K562 (cell line): Measurements from ENCODE around the gene DNASE1L2. TPM values are rescaled to one million over a fixed set of nuclear protein-coding genes. Genes with fewer than 3 reads are reported as not detected.

Source experiments
- ATAC-seq: fragments of 200-7000 bp; cut with Tn5 transposase; 3 replicates; pipeline ENCODE4 v1.9.1; 2020; ENCODE audit warnings: moderate library complexity
- BruUV-seq: library from RNA; stranded (reverse); fragments of 400-500 nt; replicated peaks from 2 replicates; lab custom pipeline; 2021; lab: Mats Ljungman, UMichigan
- CTCF ChIA-PET: fragments of 300-600 bp; formaldehyde crosslinking; extraction: SDS; loops from one replicate; lab custom pipeline; 2021; ENCODE audit warnings: low intra/inter-chr PET ratio; lab: Yijun Ruan, JAX
- POLR2A ChIA-PET: fragments of 300-600, 350-650 bp; sonication (Branson Sonifier 250); formaldehyde crosslinking; extraction: SDS; loops from one replicate; lab custom pipeline; 2021; ENCODE audit warnings: antibody characterized with exemption, inconsistent platforms; lab: Yijun Ruan, JAX
- DNase-seq, 4 experiments: peaks; one replicate each; pipeline versions ENCODE4 v3.0.0 to v3.0.0-alpha.2; 2011 to 2018; ENCODE audit warnings: low spot score in 3 of 4, mixed read lengths in 3 of 4; ENCODE audit errors: extremely low read depth in 1 of 4
- FAIRE-seq: peaks from 2 replicates; lab custom pipeline; 2011; peaks lifted over from hg19 to GRCh38; lab: Jason Lieb, UNC
- H2AFZ ChIP-seq: 2 replicates; pipeline ENCODE4 v1.6.0; 2011; ENCODE audit warnings: low read depth, low read length, control low read depth, inconsistent platforms
- H3K27ac ChIP-seq: fragments of 200-600 bp; 3 replicates; pipeline ENCODE4 v1.8.0; 2011; ENCODE audit warnings: low read depth, mild to moderate bottlenecking, control low read depth, inconsistent platforms, low read length, moderate library complexity, mixed read lengths; ENCODE audit errors: extremely low read depth
- H3K27me3 ChIP-seq, 2 experiments: fragments of 300-600 bp in 1 of 2; 2 replicates in 1 of 2; 3 replicates in 1 of 2; pipeline versions ENCODE4 v1.6.0 to v1.8.0; 2011; ENCODE audit warnings: inconsistent platforms in 2 of 2, low read length in 2 of 2, mild to moderate bottlenecking in 1 of 2, mixed read lengths in 1 of 2, moderate library complexity in 1 of 2; ENCODE audit not compliant: control insufficient read depth in 2 of 2, insufficient read depth in 2 of 2
- H3K36me3 ChIP-seq: fragments of 300-600 bp; 3 replicates; pipeline ENCODE4 v1.8.0; 2011; ENCODE audit warnings: mild to moderate bottlenecking, low read length, inconsistent platforms; ENCODE audit not compliant: control insufficient read depth, insufficient read depth
- H3K4me1 ChIP-seq, 2 experiments: fragments of 200-600 bp in 1 of 2; replicated peaks in 1 of 2; 2 replicates in 1 of 2; 3 replicates in 1 of 2; pipeline versions ENCODE4 v1.5.1 to v1.8.0; 2011; ENCODE audit warnings: inconsistent platforms in 2 of 2, low read length in 2 of 2, mild to moderate bottlenecking in 1 of 2, mixed read lengths in 1 of 2, moderate library complexity in 1 of 2; ENCODE audit not compliant: control insufficient read depth in 2 of 2, insufficient read depth in 2 of 2
- H3K4me2 ChIP-seq: 2 replicates; pipeline ENCODE4 v1.6.1; 2011; ENCODE audit warnings: low read length, control low read depth, inconsistent platforms, mixed read lengths; ENCODE audit not compliant: insufficient read depth
- H3K4me3 ChIP-seq: fragments of 200-600 bp; sonication (generic), shearing (Covaris generic); 2 replicates; pipeline ENCODE4 v1.5.1; 2016; ENCODE audit warnings: control low read depth, inconsistent platforms
- H3K79me2 ChIP-seq: fragments of 200-600 bp; 3 replicates; pipeline ENCODE4 v1.8.0; 2011; ENCODE audit warnings: low read length, inconsistent platforms; ENCODE audit not compliant: control insufficient read depth, insufficient read depth
- H3K9ac ChIP-seq, 2 experiments: 2 replicates each; pipeline versions ENCODE4 v1.6.0 to v1.6.1; 2011; ENCODE audit warnings: low read depth in 2 of 2, low read length in 2 of 2, control low read depth in 1 of 2, inconsistent platforms in 1 of 2, mild to moderate bottlenecking in 1 of 2, mixed read lengths in 1 of 2; ENCODE audit not compliant: insufficient read depth in 1 of 2
- H3K9me1 ChIP-seq: one replicate; pipeline ENCODE4 v1.6.0; 2011; ENCODE audit warnings: inconsistent platforms, mild to moderate bottlenecking, low read length, moderate library complexity; ENCODE audit not compliant: control insufficient read depth, insufficient read depth
- H3K9me3 ChIP-seq: replicated peaks from 2 replicates; pipeline ENCODE4 v1.5.1; 2011; ENCODE audit warnings: low read depth, low read length, inconsistent platforms; ENCODE audit not compliant: control insufficient read depth, insufficient read depth
- H4K20me1 ChIP-seq: replicated peaks from 2 replicates; pipeline ENCODE4 v1.6.1; 2011; ENCODE audit warnings: low read length, inconsistent platforms, mixed read lengths; ENCODE audit not compliant: control insufficient read depth, insufficient read depth
- ATF4 ChIP-seq: fragments of 450-650 bp; formaldehyde crosslinking; IDR thresholded peaks from 2 replicates; pipeline ENCODE4 v1.4.0; 2022; ENCODE audit warnings: mild to moderate bottlenecking, moderate library complexity
- CBX2 ChIP-seq: fragments of 200-600 bp; sonication (generic); IDR thresholded peaks from one replicate; pipeline ENCODE4 v1.6.1; 2012; ENCODE audit warnings: mild to moderate bottlenecking, low read length, inconsistent platforms; ENCODE audit not compliant: insufficient read depth, poor library complexity, severe bottlenecking
- KLF13 ChIP-seq: fragments of 450-650 bp; IDR thresholded peaks from 2 replicates; pipeline ENCODE4 v1.6.1; 2016; ENCODE audit warnings: missing genetic modification characterization, low read depth, mild to moderate bottlenecking, missing compliant biosample characterization, moderate library complexity, borderline replicate concordance
- MCM3 ChIP-seq: fragments of 450-650 bp; IDR thresholded peaks from 2 replicates; pipeline ENCODE4 v1.6.1; 2016
- MITF ChIP-seq: IDR thresholded peaks from 2 replicates; pipeline ENCODE4 v1.6.1; 2014; ENCODE audit warnings: antibody characterized with exemption
- MTA1 ChIP-seq: fragments of 450-650 bp; IDR thresholded peaks from 2 replicates; pipeline ENCODE4 v1.6.1; 2017; ENCODE audit warnings: borderline replicate concordance
- MYNN ChIP-seq, 2 experiments: sonication (generic); formaldehyde crosslinking in 1 of 2; IDR thresholded peaks; 2 replicates each; pipeline versions ENCODE4 v1.5.0 to v1.6.1; 2016 to 2020; ENCODE audit warnings: antibody characterized with exemption in 1 of 2, missing genetic modification reagents in 1 of 2
- PATZ1 ChIP-seq: fragments of 250-450 bp; sonication (Bioruptor Pico); IDR thresholded peaks from 2 replicates; pipeline ENCODE4 v1.5.0; 2020; ENCODE audit warnings: mild to moderate bottlenecking, borderline replicate concordance
- PML ChIP-seq: IDR thresholded peaks from 2 replicates; pipeline ENCODE4 v1.6.1; 2012; ENCODE audit warnings: low read length, inconsistent platforms
- WHSC1 ChIP-seq: IDR thresholded peaks from one replicate; pipeline ENCODE4 v1.6.1; 2012; ENCODE audit warnings: low read length, control low read depth, inconsistent platforms
- ZNF444 ChIP-seq: fragments of 250-450 bp; sonication (Bioruptor Pico); IDR thresholded peaks from 2 replicates; pipeline ENCODE4 v1.4.0; 2020; ENCODE audit warnings: mild to moderate bottlenecking, moderate library complexity
- ZNF740 ChIP-seq, 3 experiments: fragments of 200-800 bp in 1 of 3; sonication (Bioruptor generic) in 1 of 3; sonication (generic) in 1 of 3; formaldehyde crosslinking in 1 of 3; IDR thresholded peaks; 2 replicates each; pipeline versions ENCODE4 v1.6.1 to v1.8.0; 2016 to 2022; ENCODE audit warnings: mild to moderate bottlenecking in 2 of 3, missing compliant biosample characterization in 2 of 3, missing genetic modification characterization in 2 of 3, missing genetic modification reagents in 1 of 3
- WGBS: fragments of 100-300 bp; shearing (Covaris generic); methylation state at CpG from one replicate; pipeline ENCODE4 v1.1.6; 2016; ENCODE audit warnings: low coverage, mixed read lengths; ENCODE audit not compliant: insufficient coverage; ENCODE audit errors: missing lambda C conversion rate; 5-methylcytosine and 5-hydroxymethylcytosine counted together
- in situ Hi-C: fragments of 300-500 bp; cut with MboI; formaldehyde crosslinking; loops from 4 replicates; pipeline ENCODE4 v1.15.0; 2018; ENCODE audit warnings: inconsistent platforms, mixed read lengths
- intact Hi-C: fragments of 100-400 bp; cut with micrococcal nuclease; formaldehyde crosslinking; loops from 2 replicates; pipeline ENCODE4 v1.14.2; 2022
- polyA plus RNA-seq, 8 experiments: library from polyadenylated mRNA; depleted of rRNA in 4 of 8; stranded (reverse) in 5 of 8; unstranded in 3 of 8; fragments of >200 nt; fragmentation: Nextera tagmentation in 2 of 8; fragmentation: Illumina TruSeq in 1 of 8; extraction: Ambion mirVana in 2 of 8; extraction: Trizol in 1 of 8; gene quantifications; 2 replicates each; pipeline versions ENCODE4 v1.2.1 to v1.2.3, GENCODE V29; 2011 to 2014; ENCODE audit warnings: inconsistent platforms in 1 of 8, missing spikeins in 1 of 8
- total RNA-seq, 7 experiments: library from RNA; depleted of rRNA in 6 of 7; stranded (reverse); fragments of >200 nt in 6 of 7; fragmentation: Illumina TruSeq in 2 of 7; extraction: Trizol in 2 of 7; gene quantifications; 2 replicates each; pipeline versions ENCODE4 v1.2.1 to v1.2.3, GENCODE V29; 2011 to 2021; ENCODE audit warnings: low replicate concordance in 1 of 7

The DNASE1L2 gene
- total and polyA plus RNA-seq, 9 of the 15 experiments (the other 6 are each of a cell fraction or from before 2014, with no cell fraction given): 0.08 to 2.7 (median 1.7) TPM; not detected in 1

GRCh38 chr16:2189252-2189893 is 46.9 kb upstream of the DNASE1L2 start (continued):
- TF ChIP-seq PATZ1 (CRISPR knock-in tag) (no peak), MCM3 (no peak), ZNF444 (CRISPR knock-in tag) (no peak), WHSC1 (no peak), PML (no peak)

GRCh38 chr16:2190002-2190658 is 46.1 kb upstream of the DNASE1L2 start:
- ATAC-seq (no peak), DNase-seq (no peak), FAIRE-seq (no peak)
- Histone ChIP-seq H3K9me1 (no peaks in the 10 kb centered on the region), H3K36me3 (no peaks in the 10 kb centered on the region), H4K20me1 (0 out of 2 replicates have a peak, but pooled peaks cover 6% of the 10 kb centered on the region), H2AFZ (no peak overlapping the region), H3K4me1 (peaks cover 2 to 67% of the 10 kb centered on the region in 2 experiments; a peak in 3 of 5 replicates), H3K27me3 (no peaks in the 10 kb centered on the region), H3K4me2 (no peak overlapping the region), H3K4me3 (no peak overlapping the region), H3K9ac (peak overlapping the region in 1 of 2 experiments; percentile 58; a peak in 2 of 4 replicates), H3K9me3 (no peaks in the 10 kb centered on the region), H3K27ac (no peak overlapping the region), H3K79me2 (no peaks in the 10 kb centered on the region)
- POLR2A ChIA-PET: interaction anchor here (1.1 to 3.4 kb wide), 3 partner anchors 10 to 39 kb away, joined by 3 to 11 read pairs (median 5); partner anchors contain the start of gene TRAF7
- in situ Hi-C loops: no loop called here
- CTCF ChIA-PET: no interaction called here
- intact Hi-C loops: no loop called here
- WGBS: 84% methylated on average over 21 of the region's 24 CpGs
- BruUV-seq: no TSS peak
- TF ChIP-seq ATF4 (CRISPR knock-in tag): no peak
- TF ChIP-seq MITF: no peak
- no peak for TF ChIP-seq MYNN (IDR thresholded peaks at IDR 0.05)
- TF ChIP-seq MYNN (CRISPR knock-in tag; IDR thresholded peaks at IDR 0.05): no peak
- TF ChIP-seq ZNF740 (CRISPR knock-in tag; IDR thresholded peaks at IDR 0.05): no peak
- TF ChIP-seq ZNF740 (tag; IDR thresholded peaks at IDR 0.05): no peak
- no peak for TF ChIP-seq CBX2
- no peak for TF ChIP-seq KLF13 (tag)
- no peak for TF ChIP-seq MTA1
